GM20431 (cell line): ENCODE results near the gene F10.
"Not testable (repeated sequence)": the region's sequence is repeated elsewhere in the genome, so short reads cannot be mapped to it uniquely, and the experiment has no call there.

Experiments
- in situ Hi-C: fragments of 300-500 bp; cut with MseI, MboI; formaldehyde crosslinking; loops from one replicate; pipeline ENCODE4 v1.15.0; 2020; ENCODE audit warnings: low sequenced_read_pairs; ENCODE audit not compliant: unreplicated experiment

The F10 gene

GRCh38 chr13:113122550-113123225 lies at the start of gene F10:
TSS of gene F10 (plus strand) at chr13:113122799. CDS start at chr13:113122856, 57 bp downstream.
- in situ Hi-C loops = no loop called here

DNA sequence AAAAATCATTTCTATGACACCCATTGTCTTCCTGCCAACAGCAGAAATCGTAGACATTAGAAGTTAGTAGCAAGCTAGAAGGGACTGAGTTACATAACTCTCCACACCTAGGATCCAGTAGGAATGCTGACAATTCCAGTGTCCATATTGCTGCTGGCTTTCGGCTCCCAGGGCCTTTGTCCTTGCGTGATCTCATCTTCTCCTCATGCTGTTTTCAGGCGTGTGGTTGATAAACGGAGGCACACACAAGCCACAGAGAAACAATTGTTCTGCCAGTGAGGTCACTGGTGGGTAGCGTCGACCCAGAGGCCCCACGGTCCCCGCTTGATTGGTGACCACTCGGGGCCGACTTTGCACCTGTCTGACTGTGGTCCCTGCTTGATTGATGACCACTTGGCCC lies 48.7 kb upstream of the F10 start:
- in situ Hi-C loops = no loop called here

DNA sequence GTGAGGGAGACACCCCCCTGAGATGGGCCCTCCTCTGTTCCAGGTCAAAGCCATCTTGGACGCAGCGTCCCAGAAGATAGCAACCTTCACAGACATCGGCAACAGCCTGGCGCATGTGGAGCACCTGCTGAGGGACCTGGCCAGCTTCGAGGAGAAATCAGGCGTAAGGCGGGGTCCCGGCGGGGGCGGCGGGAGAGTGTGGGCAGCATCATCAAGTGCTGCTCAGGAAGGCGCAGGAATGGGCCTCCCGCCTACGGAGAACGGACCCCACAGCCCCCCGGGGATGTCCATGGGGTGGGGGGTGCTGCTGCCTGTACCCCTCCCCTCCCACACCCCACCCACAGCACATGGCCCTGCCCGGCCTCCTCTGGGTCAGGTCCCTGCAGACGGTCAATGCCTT lies 48.2 kb upstream of the F10 start:
- in situ Hi-C loops = no loop called here

GRCh38 chr13:113074876-113075275 lies 47.7 kb upstream of the F10 start:
- in situ Hi-C loops = no loop called here

DNA sequence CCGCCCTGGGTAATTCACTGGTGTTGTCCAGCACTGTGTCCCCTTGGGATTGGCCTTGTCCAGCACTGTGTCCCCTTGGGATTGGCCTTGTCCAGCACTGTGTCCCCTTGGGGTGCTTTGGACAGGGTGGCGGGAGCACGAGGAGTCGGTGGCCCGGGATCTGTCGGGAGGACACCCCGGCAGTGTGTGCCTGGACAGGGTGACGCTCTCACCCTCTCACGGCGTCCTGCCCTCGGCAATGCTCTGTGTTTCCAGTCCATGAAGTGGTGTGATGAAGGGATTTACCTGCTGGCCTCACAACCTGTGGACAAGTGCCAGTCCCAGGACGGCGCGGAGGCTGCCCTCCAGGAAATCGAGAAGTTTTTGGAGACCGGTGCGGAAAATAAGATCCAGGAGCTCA lies 46.9 kb upstream of the F10 start:
- in situ Hi-C loops = no loop called here

- in situ Hi-C loops = no loop called here
These were observed 45.8 kb upstream of the F10 start for GRCh38 chr13:113076681-113077401.

DNA sequence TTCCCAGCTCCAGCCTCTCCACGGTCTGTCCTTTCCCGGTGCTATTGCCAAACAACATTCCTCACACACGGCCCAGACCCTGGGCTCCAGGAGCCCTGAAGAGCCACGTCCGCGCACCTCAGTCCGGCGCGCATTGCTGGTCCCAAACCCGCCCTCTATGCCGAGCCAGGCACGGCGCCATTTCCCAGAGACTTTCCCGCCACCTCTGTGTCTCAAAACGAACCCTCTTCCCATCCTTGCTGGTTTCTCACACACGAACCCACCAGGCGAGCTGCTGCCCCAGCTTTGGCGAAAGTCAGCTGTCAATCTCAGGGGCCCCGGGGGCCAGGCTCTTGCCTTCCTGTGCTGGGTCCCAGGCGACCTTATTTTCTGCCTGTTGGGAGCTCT lies 45.0 kb upstream of the F10 start:
- in situ Hi-C loops = no loop called here

DNA sequence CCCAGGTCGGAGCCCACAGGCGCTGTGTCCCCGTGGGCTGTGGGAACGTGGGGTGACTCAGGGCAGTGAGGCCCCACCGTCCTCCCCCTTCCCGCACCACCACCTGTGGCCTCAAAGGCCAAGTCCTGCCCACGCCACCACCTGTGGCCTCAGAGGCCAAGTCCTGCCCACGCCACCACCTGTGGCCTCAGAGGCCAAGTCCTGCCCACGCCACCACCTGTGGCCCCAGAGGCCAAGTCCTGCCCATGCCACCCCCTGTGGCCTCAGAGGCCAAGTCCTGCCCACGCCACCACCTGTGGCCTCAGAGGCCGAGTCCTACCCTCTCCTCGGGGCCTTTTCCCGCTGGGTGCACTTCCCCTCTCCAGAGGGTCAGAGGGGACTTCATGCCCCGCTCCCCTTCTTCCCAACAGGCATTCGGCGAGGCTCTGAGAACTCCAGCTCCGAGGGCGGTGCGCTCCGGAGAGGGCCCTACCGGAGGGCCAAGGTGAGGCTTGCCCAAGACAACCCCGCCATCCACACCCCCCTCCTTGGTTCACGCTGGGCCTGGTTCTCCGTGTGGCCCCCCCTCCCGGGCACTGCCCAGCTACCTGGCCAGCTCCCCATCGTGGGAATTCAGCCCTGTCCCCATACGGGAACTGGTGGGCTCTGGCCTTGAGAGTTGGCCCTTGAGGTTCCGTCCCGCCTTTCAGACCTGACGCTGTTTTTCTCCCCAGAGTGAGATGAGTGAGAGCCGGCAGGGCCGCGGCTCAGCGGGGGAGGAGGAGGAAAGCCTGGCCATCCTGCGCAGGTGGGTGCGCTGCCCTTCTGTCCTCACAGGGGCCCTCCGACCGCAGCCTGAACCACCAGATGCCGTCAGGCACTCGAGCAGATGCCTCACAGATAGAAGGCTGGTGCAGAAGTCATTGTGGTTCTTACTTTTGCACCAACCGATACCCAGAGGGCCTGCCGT lies 44.4 kb upstream of the F10 start:
- in situ Hi-C loops = no loop called here

DNA sequence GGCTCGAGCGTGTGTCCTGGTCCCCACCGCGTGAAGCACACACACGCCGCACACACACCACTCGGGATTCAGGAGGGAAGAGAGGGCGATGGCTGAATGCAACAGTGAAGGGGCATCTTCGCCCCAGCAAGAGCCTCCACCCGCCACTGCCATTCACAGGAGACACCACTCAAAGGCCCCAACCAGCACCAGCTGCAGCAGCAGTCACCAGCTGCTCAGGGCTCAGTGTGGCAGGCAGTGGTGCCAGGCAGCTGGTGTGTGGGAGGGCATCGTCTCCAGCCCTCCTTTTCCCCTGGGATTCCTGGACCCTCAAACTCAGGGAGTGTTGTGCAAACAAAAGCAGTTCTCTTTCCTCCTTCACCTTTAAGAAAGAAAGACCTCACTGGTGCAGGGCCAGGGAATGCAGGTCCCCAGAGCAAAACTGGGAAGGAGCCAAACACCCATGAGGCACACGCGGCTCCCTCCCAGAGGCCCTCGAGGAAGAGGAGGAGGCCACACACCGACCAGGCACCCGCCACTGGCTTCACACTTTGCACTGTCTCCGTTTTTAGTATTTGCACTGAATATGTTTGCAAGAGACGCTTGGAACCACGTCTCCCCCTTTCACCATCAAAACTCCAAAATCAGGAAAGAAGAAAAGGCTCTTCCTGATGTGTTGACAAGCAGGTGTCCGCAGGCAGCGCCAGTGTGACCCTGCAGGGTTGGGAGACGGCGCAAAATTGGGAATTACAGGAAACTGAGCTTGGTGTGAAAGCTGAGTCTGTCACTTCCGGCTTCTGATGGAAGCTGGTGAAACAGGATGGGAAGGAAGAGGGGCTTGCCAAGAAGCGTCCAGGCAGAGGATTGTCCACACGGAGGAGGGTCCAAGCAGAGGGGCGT lies 43.5 kb upstream of the F10 start:
- in situ Hi-C loops = no loop called here

DNA sequence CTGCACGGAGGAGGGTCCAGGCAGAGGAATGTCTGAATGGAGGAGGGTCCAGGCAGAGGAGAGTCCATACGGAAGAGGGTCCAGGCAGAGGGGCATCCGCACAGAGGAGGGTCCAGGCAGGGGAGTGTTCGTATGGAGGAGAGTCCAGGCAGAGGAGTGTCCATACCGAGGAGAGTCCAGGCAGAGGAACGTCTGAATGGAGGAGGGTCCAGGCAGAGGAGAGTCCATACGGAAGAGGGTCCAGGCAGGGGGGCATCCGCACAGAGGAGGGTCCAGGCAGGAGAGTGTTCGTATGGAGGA lies 42.9 kb upstream of the F10 start:
- in situ Hi-C loops = not testable (repeated sequence)

DNA sequence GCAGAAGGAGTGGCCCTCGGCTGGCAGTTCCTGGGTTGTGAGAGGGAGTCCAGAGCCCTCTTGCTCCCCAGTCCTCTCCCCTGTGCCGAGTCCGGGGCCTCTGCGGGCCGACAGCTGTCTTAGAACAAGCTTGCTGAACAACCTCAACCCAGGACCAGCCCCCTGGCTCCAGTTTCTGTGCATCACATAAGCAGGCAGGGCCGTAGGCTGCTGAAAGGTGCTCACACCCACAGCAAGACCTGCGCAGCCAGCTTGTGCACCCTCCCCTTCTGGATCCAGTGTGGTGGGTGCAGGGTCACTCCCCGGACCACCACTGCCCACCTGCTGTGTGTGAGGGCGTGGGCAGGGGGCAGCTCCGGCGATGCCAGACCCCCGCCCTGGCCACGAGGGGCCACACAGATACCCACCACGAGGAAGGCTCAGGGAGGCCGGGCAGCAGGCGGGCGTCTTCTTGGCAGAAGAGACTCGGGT lies 42.2 kb upstream of the F10 start:
- in situ Hi-C loops = no loop called here

DNA sequence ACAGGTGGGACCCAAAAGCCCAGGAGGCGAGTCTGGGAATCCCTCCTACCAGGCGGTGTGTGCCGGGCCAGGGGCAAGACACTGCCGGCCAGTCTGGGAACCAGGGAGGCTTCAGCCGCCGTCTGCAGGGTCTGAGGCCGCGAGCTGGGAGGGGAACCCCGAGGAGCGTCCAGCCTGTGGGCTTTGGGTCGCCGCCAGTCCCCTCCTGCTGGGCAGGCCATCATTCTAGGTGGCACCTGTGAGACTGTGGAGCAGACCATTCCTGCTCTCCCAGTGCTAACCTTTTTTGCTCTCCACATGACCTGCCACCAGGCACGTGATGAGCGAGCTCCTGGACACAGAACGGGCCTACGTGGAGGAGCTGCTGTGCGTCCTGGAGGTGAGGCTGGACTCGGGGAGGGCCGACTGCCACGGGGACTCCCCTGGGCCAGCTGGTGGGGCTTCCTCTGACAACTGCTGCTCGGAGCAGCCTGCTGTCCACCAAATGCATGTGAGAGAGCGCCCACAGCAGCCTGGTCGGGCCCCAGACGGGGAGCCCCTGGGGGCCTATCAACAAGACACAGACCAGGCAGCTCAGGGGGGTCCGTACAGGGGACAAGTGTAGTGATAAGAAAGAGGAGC lies 41.6 kb upstream of the F10 start:
- in situ Hi-C loops = no loop called here

GRCh38 chr13:113082198-113083021 lies 40.2 kb upstream of the F10 start:
- in situ Hi-C loops = no loop called here

- in situ Hi-C loops = no loop called here
These were observed 39.6 kb upstream of the F10 start for GRCh38 chr13:113083022-113083373.

- in situ Hi-C loops = no loop called here
These were observed 39.1 kb upstream of the F10 start for GRCh38 chr13:113083402-113084061.

- in situ Hi-C loops = no loop called here
These were observed 38.3 kb upstream of the F10 start for GRCh38 chr13:113084094-113084942.

- in situ Hi-C loops = no loop called here
These were observed 37.6 kb upstream of the F10 start for GRCh38 chr13:113084943-113085540.
